Pons (tissue), 1 donor: ENCODE data around the gene CLDN24.

Experiments used
- DNase-seq: peaks from one replicate; pipeline ENCODE4 v3.0.0-alpha.2; 2016; ENCODE audit warnings: low spot score

Gene CLDN24

GRCh38 chr4:183321079-183321478 lies 1.1 kb downstream of the CLDN24 start:
- peak; percentile 47 for DNase-seq

DNA sequence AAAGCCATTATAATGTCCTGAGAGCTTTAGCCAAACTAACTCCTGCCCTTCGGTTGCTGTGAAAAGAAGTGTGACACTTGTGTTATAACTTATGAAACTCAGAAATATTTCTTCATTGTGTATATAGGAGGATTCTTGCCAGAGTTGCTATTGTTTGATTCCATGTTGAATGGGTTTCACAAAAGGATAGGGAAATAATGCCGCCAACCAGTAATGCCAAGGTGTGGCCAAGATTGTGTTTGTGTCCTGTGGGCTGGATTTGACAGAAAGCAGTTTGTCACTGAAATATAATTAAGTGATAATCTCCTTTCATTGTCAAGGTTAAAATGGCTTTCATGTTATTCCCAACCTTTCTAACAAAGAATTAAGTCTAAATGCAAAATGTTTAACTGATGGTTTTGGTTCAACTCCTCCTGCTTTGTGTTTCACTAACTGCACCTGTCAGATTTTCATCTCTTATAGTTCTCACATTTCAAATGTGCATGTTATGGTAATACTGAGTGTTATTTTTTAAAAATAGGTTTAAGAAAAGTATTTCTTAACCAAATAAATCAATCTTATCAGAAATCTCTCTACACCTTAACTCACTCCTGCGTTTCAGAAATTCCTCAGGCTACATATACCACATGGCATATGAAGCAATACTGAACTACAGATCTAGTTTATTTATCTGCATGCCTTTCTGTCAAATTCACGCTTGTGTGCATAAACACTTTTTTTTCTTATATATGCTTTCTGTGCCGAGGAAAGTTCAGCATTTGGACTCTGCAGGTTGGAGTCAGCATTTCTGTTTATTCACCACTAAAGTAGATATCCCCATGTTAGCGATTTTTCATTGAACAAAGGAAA lies 1.8 kb downstream of the CLDN24 start, which contains the start of gene CLDN22:
CLDN22 (minus strand) TSS at position 66 of the 849 bp plus-strand sequence; CDS start at position 8, 58 bp downstream.
- no peak for DNase-seq

- no peak for DNase-seq
Measured at GRCh38 chr4:183318656-183319055, 3.6 kb downstream of the CLDN24 start.

GRCh38 chr4:183314806-183315205 lies 7.4 kb downstream of the CLDN24 start:
- DNase-seq = no peak

GRCh38 chr4:183314336-183314735 lies 7.9 kb downstream of the CLDN24 start:
- no peak for DNase-seq

DNA sequence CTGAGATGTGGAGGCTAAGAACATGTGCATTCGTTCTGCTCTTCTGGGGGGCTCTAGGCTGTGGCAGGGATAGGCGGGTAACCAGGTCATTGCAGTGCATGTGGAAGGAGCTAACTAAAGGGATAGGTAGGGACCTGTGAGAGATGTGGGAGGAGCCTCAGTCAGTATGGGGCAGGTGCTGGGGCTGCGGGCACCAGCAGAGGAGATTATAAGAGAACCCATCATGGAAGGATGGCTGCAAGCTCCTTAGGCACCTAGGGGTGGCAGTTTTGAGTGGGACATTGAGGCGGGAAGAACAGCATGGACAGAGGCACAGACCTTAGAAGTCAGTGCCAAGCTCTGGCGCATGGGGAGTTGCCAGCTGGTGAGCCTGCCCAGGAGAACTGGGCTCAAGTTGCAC lies 9.4 kb downstream of the CLDN24 start:
- no peak for DNase-seq

DNA sequence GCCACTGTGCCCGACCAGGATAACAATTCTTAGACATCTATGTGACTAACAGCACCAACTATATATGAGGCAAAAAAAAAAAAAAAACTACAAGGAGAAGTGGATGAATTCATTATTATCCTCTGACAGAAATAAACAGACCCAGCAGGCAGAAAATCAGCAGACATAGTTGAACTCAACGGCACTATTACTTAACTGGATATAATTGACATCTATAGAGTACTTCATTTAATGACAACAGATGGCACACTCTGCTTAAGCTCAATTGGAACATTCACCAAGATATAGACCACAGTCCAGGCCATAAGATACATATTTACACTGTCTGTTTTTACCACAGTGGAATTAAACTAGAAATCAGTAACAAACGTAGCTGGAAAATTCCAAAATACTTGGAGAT lies 15.4 kb downstream of the CLDN24 start:
- no peak for DNase-seq

DNA sequence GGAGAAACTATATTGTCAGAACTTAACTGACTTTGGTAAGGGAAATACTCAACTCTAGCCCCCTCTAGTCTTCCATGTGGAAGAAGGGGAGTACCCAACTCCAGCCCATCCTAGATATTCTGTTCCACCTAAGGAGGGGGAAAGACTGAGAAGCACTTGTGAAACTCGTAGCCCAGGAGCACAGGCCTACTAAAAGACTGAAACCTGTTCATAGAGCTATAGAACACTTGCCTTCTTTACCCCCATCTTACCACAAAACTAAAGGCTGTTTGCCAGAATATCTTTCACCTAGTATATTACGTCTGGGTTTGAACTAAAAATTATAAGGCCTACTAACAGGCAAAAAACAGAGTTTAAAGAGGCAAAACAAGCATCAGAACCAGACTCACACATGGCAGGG lies 17.7 kb downstream of the CLDN24 start:
- no peak for DNase-seq

GRCh38 chr4:183304067-183304466 lies 18.2 kb downstream of the CLDN24 start:
- no peak for DNase-seq

DNA sequence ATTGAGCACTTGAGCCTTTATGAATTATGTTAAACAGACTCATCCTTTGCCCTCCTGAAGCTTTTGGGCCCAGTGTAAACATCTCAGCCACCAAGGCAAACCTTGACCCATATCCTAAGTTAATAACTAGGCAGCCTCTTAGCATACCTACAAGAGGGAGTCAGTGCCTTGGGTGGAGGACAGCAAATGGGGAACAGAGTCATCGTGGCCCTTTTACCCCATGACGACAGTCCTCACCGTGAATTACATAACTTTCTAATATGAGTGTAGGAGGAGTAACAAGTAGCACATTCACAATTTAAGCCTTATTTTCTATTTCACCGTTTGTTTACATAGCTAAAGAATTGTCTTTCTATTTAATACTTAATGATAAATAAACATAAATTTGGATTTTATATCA lies 18.9 kb downstream of the CLDN24 start:
- no peak for DNase-seq

GRCh38 chr4:183300655-183301054 lies 21.6 kb downstream of the CLDN24 start:
- DNase-seq = no peak

DNA sequence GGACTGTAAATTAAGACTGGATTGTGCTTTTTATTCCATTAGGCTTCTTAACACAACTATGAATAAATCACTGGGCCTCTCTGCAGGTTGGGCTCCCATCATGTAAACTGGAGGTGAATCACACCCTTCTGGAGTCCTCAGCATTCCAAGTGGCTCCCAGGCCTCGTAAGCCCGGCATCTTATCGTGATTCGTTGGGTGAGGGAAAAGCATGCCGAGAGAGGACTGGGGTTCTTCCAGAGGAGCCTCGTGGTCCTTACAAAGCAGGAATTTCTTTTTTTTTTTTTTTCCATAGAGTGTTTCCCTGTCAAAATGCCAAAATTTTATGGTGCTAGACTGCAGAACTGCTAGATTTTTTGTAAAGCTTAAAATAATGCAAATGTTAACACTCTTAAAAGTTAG lies 22.2 kb downstream of the CLDN24 start:
- DNase-seq = no peak

- no peak for DNase-seq
Measured at GRCh38 chr4:183299464-183299863, 22.8 kb downstream of the CLDN24 start.

GRCh38 chr4:183297675-183298074 lies 24.6 kb downstream of the CLDN24 start:
- no peak for DNase-seq

GRCh38 chr4:183295711-183296110 lies 26.5 kb downstream of the CLDN24 start:
- DNase-seq = no peak

DNA sequence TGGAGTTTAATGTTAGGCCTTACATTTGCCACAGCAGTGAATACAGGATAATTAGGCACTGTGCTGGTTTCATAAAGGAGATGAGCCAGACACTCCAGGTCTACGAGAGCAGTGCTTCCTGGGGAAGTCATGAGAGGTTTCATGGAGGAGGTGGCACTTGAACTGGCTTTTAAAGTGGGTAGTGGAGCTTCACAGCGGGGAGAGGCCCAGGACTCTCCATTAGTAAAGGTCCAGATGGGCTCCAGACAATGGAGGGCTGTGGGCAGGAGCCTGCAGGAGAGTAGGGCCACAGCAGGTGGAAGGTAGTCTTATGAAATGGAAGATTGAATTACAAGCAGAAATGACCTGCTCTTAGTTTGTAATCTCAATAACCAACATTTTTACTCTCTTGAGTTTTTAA lies 31.2 kb downstream of the CLDN24 start:
- DNase-seq = no peak

- DNase-seq = no peak
Measured at GRCh38 chr4:183289688-183290087, 32.5 kb downstream of the CLDN24 start.

DNA sequence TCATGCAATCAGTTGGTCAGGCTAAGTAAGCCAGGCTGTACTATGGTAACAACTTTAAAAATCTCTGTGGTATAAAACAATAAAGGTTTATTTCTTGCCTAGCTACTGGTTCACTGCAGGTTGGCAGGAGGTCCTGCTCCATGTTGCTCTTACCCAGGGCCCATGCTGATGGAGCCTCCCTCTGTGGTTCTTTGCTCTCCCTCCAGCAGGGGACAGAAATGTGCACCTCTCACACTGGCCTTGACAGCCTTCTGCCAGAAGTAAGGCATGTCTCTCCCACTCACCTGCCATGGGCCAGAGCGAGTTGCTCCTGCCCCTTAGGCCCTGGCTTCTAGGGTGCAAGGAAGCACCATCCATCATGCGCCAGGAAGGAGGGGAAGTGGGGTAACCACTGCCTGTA lies 33.3 kb downstream of the CLDN24 start:
- DNase-seq = no peak

DNA sequence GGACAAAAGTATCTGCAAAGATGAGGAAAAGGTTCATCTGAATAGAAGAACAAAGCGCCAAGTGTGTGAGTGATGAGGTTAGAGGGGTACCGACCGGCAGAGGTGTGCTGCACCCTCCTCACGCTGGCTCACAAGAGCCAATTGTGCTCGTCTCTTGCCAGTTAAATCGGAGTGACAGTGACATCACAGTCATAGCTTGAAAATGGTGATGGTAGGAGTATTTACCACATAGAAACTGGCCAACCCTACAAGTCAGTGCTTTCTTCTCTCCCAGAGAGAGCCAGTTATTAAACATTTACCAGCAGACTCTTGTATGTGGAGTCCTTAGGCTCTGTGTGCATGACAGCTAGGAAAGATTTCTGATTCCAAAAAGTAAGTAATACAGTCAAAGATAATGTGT lies 34.5 kb downstream of the CLDN24 start:
- no peak for DNase-seq

- no peak for DNase-seq
Measured at GRCh38 chr4:183287309-183287659, 34.9 kb downstream of the CLDN24 start.

- no peak for DNase-seq
Measured at GRCh38 chr4:183286590-183287308, 35.5 kb downstream of the CLDN24 start.

DNA sequence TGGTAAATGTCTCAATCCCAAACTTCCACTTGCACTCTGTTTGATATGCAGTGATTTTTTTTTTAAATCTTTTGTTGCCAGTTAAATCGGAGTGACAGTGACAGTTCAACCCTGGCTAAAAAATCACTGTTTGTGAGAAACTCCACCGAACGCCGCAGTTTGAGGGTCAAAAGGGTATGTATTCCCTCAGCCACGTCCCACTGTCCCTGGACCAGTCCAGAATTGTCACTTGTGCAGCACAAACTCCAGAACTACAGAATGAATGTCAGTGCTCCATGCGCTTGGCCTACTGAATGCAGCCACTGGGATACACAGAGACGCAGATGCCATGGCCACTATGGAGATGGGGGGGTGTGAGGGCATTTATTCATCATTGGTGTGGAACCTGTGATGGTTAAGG lies 36.3 kb downstream of the CLDN24 start:
- DNase-seq = no peak

GRCh38 chr4:183284965-183285364 lies 37.3 kb downstream of the CLDN24 start:
- no peak for DNase-seq
